Measurements from ENCODE around the gene SLC66A2.

GRCh38 chr18:79863161-79864005, 88.1 kb downstream of the SLC66A2 start:
- TF ChIP-seq CTCF (conservative IDR thresholded peaks at IDR 0.05 in 1 of 2, IDR thresholded peaks at IDR 0.05 in 1 of 2; ENCODE audit: extremely low read depth in 1 of 2, insufficient read depth in 1 of 2, low read depth in 1 of 2, low read length in 2 of 2) (no peak), EZH2 (IDR thresholded peaks at IDR 0.05; ENCODE audit: borderline replicate concordance, low read length) (no peak)
